ENCODE results near the gene SCUBE1.
A peak's percentile ranks its signal among the peaks of the same experiment; 100 is the strongest.

Gene SCUBE1

GRCh38 chr22:43343262-43343669 is at the start of gene SCUBE1:
Gene SCUBE1, minus strand, starts transcription at chr22:43343372. Its CDS starts 111 bp downstream, at chr22:43343261.
- peak; percentile 12 for DNase-seq

DNA sequence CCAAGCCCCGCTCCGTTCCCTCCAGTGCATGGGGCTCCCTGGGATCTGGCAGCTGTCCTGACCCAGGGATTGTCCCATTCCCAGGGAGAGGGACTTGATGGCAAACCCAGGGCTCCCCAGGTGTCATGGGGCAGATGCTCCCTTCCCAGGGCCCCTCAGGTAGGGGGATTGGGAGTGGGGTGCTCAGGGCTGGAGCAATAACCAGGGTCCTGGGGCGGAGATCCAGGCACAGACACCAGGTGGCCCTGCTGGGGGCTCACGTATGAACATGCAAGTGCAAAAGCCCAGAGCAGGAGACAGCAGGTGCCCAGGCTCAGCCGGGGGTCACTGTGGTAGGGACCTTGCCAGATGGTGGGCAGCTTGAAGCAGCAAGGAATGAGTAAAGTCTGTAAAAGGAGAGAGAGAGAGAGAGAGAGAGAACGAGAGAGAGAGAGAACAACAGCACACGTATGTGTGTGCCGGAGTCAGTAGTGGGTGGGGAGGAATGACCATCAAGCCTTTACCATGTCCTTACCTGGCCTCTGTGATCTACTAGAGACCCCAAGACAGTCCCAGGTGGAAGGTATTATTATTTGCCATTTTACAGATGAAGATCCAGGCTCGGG is 49.3 kb upstream of the SCUBE1 start:
- no peak for DNase-seq

DNA sequence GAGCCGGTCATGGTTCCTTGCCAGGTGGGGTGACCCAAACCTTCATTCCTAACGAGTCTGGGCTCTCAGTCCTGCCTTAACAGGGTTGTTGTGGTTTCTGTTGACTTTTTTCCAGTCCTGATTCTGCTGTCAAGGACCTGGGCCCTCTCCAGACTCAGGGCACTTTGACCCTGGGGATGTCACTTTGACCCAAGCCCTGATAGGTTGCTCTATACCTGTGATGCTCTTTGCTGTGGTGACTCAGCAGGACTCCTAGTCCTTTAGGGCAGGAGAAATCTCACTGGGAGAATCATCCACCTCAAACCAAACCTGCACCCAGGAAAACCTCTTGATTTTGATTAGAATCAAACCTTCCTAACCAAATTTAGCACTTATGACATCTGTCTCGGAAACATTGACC is 48.1 kb upstream of the SCUBE1 start:
- no peak for DNase-seq

GRCh38 chr22:43390872-43391271 is 47.7 kb upstream of the SCUBE1 start:
- no peak for DNase-seq

GRCh38 chr22:43390166-43390565 is 47.0 kb upstream of the SCUBE1 start:
- DNase-seq: no peak

- no peak for DNase-seq
Observed at GRCh38 chr22:43389227-43389836, 46.2 kb upstream of the SCUBE1 start.

DNA sequence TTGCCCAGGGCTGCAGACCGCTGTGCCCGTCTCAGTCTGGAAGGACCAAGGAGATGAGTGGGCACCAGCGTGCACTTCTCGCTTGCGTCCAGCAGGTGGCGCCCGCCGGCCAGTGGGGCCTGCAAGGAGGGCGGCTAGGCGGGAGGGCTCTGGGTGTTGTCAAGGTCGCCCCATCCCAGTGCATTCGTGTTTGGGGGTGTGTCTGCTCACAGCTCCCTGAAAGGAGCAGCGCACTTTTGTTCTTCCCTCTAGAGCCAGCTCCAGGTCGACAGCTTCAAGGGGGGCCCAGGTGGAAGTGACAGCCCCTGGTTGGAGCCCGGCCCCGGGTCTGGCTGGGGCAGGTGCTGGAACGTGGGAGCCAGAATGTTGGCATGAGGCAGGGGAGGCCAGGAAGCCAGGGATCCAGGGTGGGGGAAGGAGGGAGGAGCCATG is 45.3 kb upstream of the SCUBE1 start:
- DNase-seq: peak; percentile 12

DNA sequence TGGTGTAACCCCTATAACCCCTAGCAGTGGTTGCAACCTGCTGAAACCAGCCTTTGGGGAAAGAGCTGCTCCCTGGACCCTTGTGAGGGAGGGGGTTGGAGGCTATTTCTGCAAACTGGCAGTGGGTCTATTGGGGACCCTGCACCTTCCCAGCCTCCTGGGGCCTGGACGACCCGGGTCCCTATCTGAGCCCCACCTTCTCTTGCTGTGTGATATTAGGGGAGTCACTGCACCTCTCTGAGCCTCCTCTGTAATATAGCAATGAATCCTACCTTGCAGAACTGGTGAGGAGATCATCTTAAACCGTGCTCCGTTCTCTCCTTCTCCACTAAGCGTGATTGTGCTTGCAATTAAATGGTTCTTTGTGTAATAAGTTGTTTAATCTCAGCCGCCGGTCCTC is 44.6 kb upstream of the SCUBE1 start:
- DNase-seq: no peak

DNA sequence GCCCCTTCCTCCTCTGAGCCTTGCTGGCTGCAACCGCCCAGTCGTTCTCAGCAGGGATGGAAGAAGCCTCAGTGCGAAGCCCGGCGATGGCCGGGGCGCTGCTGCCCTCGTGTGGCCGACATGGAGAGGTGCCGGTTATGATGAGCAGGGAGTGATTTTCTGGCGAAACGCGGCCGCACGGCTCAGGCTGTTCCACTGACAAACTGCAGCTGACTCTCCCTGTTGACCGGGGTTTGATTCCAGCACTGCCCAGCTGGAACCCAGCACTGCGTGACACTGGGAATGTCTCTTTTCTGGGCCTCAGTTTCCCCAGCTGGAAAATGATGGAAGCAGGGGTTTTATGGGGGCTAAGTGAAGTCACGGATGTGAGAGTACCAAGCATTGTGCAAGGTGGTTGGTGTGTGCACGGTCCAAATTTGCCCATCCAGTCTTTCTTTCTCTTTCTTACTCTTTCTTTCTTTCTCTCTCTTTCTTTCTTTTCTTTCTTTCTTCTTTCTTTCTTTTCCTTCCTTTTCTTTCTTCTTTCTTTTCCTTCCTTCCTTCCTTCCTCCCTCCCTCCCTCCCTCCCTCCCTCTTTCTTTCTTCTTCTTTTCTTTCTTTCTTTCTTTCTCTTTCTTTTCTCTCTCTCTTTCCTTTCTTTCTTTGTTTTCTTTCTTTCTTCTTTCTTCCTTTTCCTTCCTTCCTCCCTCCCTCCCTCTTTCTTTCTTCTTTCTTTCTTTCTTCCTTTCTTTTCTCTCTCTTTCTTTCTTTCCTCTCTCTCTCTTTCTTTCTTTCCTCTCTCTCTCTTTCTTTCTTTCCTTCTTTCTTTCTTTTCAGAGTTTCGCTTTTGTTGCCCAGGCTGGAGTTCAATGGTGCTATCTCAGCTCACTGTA is 42.8 kb upstream of the SCUBE1 start:
- DNase-seq: peak; percentile 35

DNA sequence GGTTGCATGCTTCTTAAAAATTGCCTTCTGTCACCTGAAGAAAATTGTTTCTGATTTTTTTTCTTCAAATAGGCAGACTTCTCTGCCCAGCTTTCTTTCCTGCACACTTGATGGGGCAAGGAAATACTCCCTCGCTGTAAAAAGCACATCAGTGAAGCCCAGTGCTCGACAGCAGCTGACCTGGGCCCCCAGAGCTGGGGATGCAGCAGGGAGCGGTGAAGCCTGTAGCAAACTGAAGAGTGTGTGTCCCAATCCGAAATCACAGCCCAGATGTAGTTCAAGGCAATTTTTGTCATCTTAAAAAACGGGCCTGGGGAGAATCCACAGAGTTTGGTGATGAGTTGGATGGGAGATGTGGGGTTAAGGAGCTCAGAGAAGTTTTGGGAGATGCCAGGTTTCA is 41.7 kb upstream of the SCUBE1 start:
- no peak for DNase-seq

DNA sequence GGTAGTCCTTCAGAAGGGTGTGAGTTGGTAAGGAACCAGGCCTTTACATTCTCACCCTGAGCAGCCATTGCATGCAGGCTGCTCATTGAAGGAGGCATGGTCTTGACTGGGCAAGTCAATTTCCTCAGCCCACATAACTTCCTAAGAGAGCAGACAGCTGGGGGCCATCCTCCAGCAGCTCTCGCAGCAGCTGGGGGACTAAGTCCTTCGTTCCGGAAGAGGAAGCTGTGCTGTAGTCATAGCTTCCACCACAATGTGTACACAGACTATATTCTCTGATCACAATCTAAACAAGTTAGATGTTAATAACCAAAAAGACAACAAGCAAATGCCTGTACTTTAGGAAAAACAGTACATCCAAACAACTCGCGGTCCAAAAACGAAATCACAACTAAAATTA is 38.5 kb upstream of the SCUBE1 start:
- no peak for DNase-seq

GRCh38 chr22:43377896-43378704 is 34.9 kb upstream of the SCUBE1 start:
- peak; percentile 30 for DNase-seq

DNA sequence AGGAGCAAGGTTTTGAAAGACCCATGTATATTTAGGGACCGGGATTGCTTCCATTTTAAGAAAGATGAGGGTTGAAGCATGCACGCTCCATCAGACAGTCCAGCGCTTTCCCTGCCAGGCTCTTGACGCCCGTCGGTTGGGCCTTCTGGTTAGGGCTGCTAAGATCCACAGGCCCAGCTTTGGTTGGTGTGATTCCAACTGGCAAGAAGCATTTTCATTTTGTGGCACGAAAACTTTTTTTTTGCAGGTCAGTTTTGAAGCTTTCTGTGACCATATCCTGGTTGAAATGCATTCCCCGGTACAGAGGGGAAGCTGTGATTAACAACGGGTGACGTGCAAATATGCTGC is 34.4 kb upstream of the SCUBE1 start:
- DNase-seq: no peak

DNA sequence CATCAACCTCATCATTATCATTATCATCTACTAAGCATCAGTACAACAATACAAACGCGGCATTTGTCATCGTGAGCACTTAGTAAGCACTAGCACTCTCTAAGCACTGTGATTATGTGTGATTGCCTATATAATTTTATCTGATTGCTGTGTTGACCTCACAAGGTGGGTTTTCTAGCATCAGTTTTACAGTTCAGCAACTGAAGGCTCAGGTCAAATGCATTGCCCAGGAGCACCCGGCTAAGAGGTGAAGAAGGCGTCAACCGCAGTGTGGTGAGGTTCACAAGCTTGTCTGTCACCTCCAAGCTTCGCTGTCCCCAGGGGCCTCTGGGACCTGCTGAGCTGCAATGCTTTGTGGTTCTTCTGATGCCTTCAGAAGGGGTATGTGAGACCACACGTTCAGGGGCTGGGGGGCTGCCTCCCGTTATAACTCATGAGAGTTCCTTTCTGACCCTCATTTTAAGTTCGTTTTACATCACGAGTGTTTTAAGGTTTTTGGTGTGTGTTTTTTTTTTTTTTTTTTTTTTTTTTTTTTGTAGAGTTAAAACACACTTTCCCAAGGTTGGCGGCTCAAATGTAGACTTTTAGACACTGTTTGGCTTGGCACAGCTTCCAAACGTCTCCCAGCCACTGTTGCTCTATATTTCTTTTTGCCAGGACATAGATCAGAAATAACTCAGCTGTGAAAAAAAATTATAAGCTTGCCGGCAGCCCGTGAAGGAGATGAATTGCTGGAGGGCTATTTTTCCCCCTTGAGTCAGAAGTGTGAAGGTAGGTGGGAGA is 33.8 kb upstream of the SCUBE1 start:
- DNase-seq: no peak

DNA sequence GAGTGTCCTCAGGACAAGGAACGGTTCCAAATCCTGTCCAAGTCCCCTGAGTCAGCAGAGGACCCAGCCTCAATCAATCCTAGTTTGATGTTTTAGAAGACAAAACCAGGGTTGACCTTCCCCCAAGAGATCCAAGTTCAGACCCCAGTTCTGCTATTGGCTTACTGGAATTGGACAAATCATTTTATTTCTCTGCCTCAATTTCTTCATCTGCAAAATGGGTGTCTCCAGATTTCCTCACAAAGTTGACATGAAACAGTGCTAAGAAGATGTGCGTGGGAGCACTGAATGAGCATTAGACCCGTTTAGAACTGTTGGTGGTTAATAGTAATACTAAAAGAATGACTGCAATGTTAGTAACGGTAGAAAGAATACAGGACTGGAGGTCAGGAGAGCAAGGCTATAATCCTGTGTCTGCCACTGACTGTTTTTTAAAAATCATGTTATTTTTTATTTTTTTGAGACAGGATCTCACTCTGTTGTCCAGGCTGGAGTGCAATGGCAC is 32.8 kb upstream of the SCUBE1 start:
- DNase-seq: no peak

DNA sequence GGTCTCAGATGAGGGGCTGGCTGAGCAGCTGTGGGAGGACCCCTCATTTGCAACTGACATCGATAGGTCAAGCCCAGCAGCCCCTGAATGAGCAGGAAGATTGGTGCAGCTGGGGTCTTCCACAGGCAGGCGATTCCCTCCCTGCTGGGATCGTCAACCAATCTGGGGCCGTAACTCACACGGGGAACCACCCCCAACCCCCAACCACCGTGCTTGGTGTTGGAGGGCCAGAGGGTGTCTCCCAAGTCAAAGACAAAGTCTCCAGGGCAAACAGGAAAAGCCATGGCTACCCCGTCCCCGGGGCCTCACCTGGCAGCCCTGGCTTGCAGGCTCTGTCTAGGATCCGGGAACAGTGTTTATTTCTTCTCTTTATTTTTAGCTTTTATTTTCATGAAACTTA is 26.9 kb upstream of the SCUBE1 start:
- no peak for DNase-seq

GRCh38 chr22:43365715-43366440 is 22.7 kb upstream of the SCUBE1 start:
- DNase-seq: no peak

GRCh38 chr22:43364169-43364435 is 20.9 kb upstream of the SCUBE1 start:
- no peak for DNase-seq

DNA sequence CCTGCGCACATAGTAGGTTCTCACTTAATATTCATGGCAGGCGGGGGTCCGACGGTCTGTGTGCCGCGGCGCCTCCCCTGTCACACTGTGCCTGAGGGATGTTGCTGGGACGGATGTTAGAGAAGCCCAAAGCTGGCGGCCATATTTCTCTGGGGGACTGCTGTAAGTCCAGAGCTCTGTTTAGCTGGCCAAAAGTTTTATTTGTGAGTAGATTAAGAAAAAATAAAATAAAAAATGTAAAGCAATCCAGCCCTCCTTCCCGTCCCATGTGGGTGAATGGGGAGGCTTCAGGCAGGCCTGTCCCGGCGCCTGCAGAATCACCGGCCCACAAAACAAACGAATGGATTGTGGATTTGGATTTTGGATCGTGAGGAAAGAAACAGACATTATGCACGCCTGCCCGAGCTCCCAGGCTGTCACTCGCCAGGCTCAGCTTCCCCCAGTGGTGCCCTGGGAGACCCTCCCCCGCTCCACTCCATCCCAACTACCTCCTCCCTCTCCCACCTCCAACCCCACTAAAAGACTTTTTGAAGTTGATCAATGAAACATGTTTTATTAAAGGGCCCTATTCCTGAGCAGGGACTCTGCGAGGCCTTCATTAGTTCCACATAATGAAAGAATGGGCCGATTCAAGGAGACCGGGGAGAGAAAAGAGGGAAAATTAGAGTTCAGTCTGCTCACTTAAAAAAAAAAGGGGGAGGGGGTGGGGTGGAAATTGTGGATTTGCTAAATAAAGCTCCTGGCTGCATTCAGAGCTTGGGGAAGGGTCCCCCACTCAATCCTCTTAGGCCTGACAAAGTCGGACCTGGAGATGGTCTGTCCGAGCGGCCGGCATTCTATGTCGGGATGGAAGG is 20.4 kb upstream of the SCUBE1 start:
- DNase-seq: no peak

DNA sequence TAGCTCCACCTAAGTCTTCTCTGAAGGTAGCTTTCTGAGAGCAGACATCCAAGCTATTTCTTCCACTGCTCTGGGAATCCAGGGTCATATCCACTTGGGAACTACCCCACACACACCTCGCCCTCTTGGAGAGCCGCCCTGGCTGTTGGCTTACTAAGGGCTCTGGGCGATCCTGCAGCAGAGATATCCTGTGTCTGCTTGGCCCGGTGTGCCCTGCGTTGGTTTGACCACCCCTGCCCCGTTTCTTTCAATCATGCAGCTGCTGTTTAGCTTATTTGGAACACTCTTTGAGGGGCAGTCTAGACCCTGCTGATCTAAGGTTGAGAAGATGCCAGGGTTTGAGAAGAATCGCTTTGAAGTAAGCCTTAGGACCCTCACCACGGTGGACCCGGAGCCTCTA is 17.4 kb upstream of the SCUBE1 start:
- DNase-seq: no peak

DNA sequence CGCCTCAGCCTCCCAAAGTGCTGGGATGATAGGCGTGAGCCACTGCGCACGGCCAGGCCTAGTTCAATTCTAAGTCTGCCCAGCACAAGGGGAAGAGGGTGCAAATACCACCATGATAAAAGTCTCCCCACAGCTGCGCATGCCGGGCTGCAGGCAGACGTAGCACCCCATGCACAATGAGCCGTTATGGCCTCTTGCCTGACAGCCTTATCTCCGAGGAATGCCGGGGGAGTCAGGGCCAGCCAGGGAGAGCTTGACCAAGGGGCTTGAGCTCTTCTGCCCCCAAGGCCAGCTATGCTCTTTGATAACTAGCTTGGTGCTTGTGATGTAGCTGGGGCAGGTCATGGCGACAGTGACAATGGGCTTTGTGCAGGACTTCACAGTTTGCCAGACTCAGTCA is 13.7 kb upstream of the SCUBE1 start:
- DNase-seq: no peak

Data from NCI-H2029 treated with DMSO at 0.1 percent for 48 hours (cell line).